ENCODE data around the gene CFAP119. TPM values are rescaled to one million over a fixed set of nuclear protein-coding genes. Genes with fewer than 3 reads are reported as not detected.
A peak's percentile ranks its signal among the peaks of the same experiment; 100 is the strongest.

Gene CFAP119
- polyA plus RNA-seq, 3 donors = 2.4 to 25.3 (median 3.5) TPM

DNA sequence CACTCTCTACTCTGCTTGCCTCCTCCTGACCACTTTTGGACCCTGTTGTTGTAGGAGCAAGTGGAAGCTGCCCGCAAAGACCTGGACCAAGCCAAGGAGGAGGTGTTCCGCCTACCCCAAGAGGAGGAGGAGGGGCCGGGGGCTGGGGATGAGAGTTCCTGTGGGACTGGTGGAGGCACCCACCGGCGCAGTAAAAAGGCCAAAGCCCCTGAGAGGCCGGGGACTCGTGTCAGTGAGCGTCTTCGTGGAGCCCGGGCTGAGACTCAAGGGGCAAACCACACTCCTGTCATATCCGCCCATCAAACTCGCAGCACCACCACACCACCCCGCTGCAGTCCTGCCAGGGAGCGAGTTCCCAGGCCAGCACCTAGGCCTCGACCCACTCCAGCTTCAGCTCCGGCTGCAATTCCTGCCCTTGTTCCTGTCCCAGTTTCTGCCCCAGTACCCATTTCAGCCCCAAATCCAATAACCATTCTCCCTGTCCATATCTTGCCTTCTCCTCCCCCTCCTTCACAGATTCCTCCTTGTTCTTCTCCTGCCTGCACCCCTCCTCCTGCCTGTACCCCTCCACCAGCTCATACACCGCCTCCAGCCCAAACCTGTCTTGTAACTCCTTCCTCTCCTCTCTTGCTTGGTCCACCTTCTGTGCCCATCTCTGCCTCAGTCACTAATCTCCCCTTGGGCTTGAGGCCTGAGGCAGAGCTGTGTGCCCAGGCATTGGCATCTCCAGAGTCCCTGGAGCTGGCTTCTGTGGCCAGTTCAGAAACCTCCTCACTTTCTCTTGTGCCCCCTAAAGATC lies 24.7 kb downstream of the CFAP119 start:
- peaks cover 0 to 1% (median 0%) of the 10 kb centered on the region in 7 donors for H3K9me3 Mint-ChIP-seq
- H3K27me3 Mint-ChIP-seq (ENCODE audit: low read depth in 3 of 3) = peaks cover 0 to 1% (median 0%) of the 10 kb centered on the region in 3 donors
- peaks cover 6% of the 10 kb centered on the region for H3K79me2 ChIP-seq (ENCODE audit: insufficient read depth, low read length)
- peak overlapping the region in 1 of 2 donors; percentile 16 for H3K4me3 Mint-ChIP-seq
- peaks cover 35% of the 10 kb centered on the region for H4K20me1 ChIP-seq (ENCODE audit: insufficient read depth, low read length)
- peaks cover 85 to 94% of the 10 kb centered on the region in 2 donors for H3K36me3 ChIP-seq (replicated peaks in 1 of 2; ENCODE audit: control insufficient read depth in 1 of 2, insufficient read depth in 2 of 2, low read length in 2 of 2)
- H3K36me3 Mint-ChIP-seq = peaks cover 80 to 88% of the 10 kb centered on the region in 2 donors
- H2AFZ ChIP-seq (ENCODE audit: insufficient read depth, low read depth, low read length, poor library complexity, severe bottlenecking) = no peak overlapping the region
- intact Hi-C loops (cut with micrococcal nuclease) = no loop called here
- no peak overlapping the region for H3K27ac ChIP-seq (ENCODE audit: low read depth in 1 of 2, low read length in 2 of 2)
- TF ChIP-seq, protein P1, sequence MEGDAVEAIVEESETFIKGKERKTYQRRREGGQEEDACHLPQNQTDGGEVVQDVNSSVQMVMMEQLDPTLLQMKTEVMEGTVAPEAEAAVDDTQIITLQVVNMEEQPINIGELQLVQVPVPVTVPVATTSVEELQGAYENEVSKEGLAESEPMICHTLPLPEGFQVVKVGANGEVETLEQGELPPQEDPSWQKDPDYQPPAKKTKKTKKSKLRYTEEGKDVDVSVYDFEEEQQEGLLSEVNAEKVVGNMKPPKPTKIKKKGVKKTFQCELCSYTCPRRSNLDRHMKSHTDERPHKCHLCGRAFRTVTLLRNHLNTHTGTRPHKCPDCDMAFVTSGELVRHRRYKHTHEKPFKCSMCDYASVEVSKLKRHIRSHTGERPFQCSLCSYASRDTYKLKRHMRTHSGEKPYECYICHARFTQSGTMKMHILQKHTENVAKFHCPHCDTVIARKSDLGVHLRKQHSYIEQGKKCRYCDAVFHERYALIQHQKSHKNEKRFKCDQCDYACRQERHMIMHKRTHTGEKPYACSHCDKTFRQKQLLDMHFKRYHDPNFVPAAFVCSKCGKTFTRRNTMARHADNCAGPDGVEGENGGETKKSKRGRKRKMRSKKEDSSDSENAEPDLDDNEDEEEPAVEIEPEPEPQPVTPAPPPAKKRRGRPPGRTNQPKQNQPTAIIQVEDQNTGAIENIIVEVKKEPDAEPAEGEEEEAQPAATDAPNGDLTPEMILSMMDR (IDR thresholded peaks at IDR 0.05) = no peak
- no peak overlapping the region for H3K9ac ChIP-seq (ENCODE audit: insufficient read depth, low read length, poor library complexity, severe bottlenecking)
- no peaks in the 10 kb centered on the region for H3K27me3 ChIP-seq (ENCODE audit: control insufficient read depth in 2 of 2, insufficient read depth in 2 of 2, low read length in 2 of 2)
- no peak overlapping the region for H3K4me3 ChIP-seq (replicated peaks in 1 of 3; ENCODE audit: low read depth in 2 of 3, low read length in 3 of 3)
- H3K4me1 ChIP-seq (ENCODE audit: control insufficient read depth in 1 of 2, insufficient read depth in 2 of 2, low read length in 2 of 2) = no peaks in the 10 kb centered on the region
- H3K4me1 Mint-ChIP-seq = peaks cover 1% of the 10 kb centered on the region
- no peak overlapping the region for H3K4me2 ChIP-seq (replicated peaks; ENCODE audit: extremely low read depth, low read length, poor library complexity, severe bottlenecking)
- no peaks in the 10 kb centered on the region for H3K9me3 ChIP-seq (replicated peaks in 1 of 2; ENCODE audit: control insufficient read depth in 1 of 2, insufficient read depth in 1 of 2, low read length in 2 of 2)
- DNase-seq = no peak
- 97% methylated on average over 17 of the region's 17 CpGs for WGBS (ENCODE audit: insufficient coverage)
- peak overlapping the region in 3 of 7 donors; percentile 0 to 57 (median 25) for H3K27ac Mint-ChIP-seq

DNA sequence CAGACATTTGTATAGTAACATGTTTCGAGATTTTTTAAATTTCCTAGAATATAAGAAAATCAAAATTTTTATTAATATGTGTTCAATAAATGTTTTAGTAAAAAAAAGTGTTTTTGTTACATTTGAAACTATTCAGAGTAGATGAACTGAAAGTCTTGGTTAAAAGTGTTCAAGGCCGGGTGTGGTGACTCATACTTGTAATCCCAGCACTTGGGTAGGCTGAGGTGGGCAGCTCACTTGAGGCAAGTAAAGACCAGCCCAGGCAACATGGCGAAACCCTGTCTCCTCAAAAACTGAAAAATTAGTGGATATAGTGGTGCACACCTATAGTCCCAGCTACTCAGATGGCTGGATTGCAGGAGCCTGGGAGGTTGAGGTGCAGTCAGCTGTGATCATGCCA lies 30.5 kb downstream of the CFAP119 start:
- Mint-ChIP-seq H3K27me3 (ENCODE audit: low read depth in 3 of 3) (no peaks in the 10 kb centered on the region), H3K4me3 (no peak overlapping the region), H3K27ac (peak overlapping the region in 1 of 7 donors; percentile 7), H3K4me1 (peaks cover 15% of the 10 kb centered on the region), H3K36me3 (peaks cover 55 to 87% of the 10 kb centered on the region in 2 donors), H3K9me3 (no peaks in the 10 kb centered on the region)
- peaks cover 12% of the 10 kb centered on the region for H4K20me1 ChIP-seq (ENCODE audit: insufficient read depth, low read length)
- H3K4me1 ChIP-seq (ENCODE audit: control insufficient read depth in 1 of 2, insufficient read depth in 2 of 2, low read length in 2 of 2) = peaks cover 16 to 19% of the 10 kb centered on the region in 2 donors
- peaks cover 31% of the 10 kb centered on the region for H3K79me2 ChIP-seq (ENCODE audit: insufficient read depth, low read length)
- no peak overlapping the region for H3K9ac ChIP-seq (ENCODE audit: insufficient read depth, low read length, poor library complexity, severe bottlenecking)
- H3K4me3 ChIP-seq (replicated peaks in 1 of 3; ENCODE audit: low read depth in 2 of 3, low read length in 3 of 3) = no peak overlapping the region
- H3K36me3 ChIP-seq (replicated peaks in 1 of 2; ENCODE audit: control insufficient read depth in 1 of 2, insufficient read depth in 2 of 2, low read length in 2 of 2) = peaks cover 74 to 89% of the 10 kb centered on the region in 2 donors
- TF ChIP-seq, protein P1 (IDR thresholded peaks at IDR 0.05) = no peak
- no peak overlapping the region for H3K4me2 ChIP-seq (replicated peaks; ENCODE audit: extremely low read depth, low read length, poor library complexity, severe bottlenecking)
- H3K9me3 ChIP-seq (replicated peaks in 1 of 2; ENCODE audit: control insufficient read depth in 1 of 2, insufficient read depth in 1 of 2, low read length in 2 of 2) = no peaks in the 10 kb centered on the region
- intact Hi-C loops (cut with micrococcal nuclease) = no loop called here
- 100% methylated on average over 2 of the region's 3 CpGs for WGBS (ENCODE audit: insufficient coverage)
- H2AFZ ChIP-seq (ENCODE audit: insufficient read depth, low read depth, low read length, poor library complexity, severe bottlenecking) = no peak overlapping the region
- no peak overlapping the region for H3K27ac ChIP-seq (ENCODE audit: low read depth in 1 of 2, low read length in 2 of 2)
- no peaks in the 10 kb centered on the region for H3K27me3 ChIP-seq (ENCODE audit: control insufficient read depth in 2 of 2, insufficient read depth in 2 of 2, low read length in 2 of 2)
- no peak for DNase-seq
